ENCODE results near the gene SETBP1.

DNA sequence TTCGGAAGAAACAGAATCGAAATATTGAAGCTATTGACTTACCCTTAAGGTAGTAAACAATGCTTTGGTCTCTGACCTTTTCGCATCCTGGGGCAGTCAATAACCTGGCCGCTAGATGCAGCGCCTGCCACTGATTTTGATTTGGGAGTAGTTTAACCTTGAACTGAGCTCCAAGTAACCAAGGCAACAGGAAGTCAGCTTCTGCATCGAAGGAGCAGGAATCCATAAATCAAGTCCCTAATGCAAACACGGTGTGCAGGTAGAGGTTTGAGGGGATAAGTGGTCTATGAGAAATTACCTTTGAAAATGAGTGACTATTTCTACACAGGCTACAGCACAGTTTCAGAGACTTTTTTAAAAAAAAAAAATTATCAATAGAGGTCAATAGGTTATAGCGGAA lies 353.5 kb downstream of the SETBP1 start:
- no peak for TF ChIP-seq ZNF274 (IDR thresholded peaks at IDR 0.05; ENCODE audit: low read depth, low read length)
- no peak for TF ChIP-seq SUZ12 (IDR thresholded peaks at IDR 0.05; ENCODE audit: extremely low read depth, insufficient read depth, insufficient read length)
- no peak for TF ChIP-seq YY1 (IDR thresholded peaks at IDR 0.05; ENCODE audit: insufficient read depth, insufficient read length)
